Coronary artery (tissue), 2 donors: Measurements from ENCODE around the gene UBE2QL1.
A peak's percentile ranks its signal among the peaks of the same experiment; 100 is the strongest.

ENCODE experiments used
- DNase-seq: peaks from one replicate; pipeline ENCODE4 v3.0.0-alpha.2; 2017; ENCODE audit warnings: low spot score
- H3K27ac ChIP-seq, 2 donors: fragments of 200-600 bp; sonication (generic); one replicate each; pipeline ENCODE4 v1.5.1; 2016 to 2019
- H3K4me3 ChIP-seq: fragments of 200-600 bp; sonication (generic); 2 replicates; pipeline ENCODE4 v1.5.1; 2016; ENCODE audit warnings: mild to moderate bottlenecking, moderate library complexity
- CTCF ChIP-seq: fragments of 200-600 bp; sonication (generic); IDR thresholded peaks from one replicate; pipeline ENCODE4 v1.5.1; 2019; ENCODE audit warnings: antibody characterized with exemption

UBE2QL1 gene

GRCh38 chr5:6448141-6448491 is 543 bp upstream of the UBE2QL1 start:
- no peak for DNase-seq
- TF ChIP-seq CTCF, result no peak
- Histone ChIP-seq H3K27ac (no peak overlapping the region), H3K4me3 (no peak overlapping the region)

GRCh38 chr5:6449465-6450158 is 953 bp downstream of the UBE2QL1 start:
- TF ChIP-seq CTCF, result no peak
- peak; percentile 31 for DNase-seq
- Histone ChIP-seq H3K27ac (no peak overlapping the region), H3K4me3 (peak overlapping the region; percentile 71)

- H3K27ac ChIP-seq, result no peak overlapping the region
- DNase-seq, result no peak
- no peak for TF ChIP-seq CTCF
- H3K4me3 ChIP-seq, result no peak overlapping the region
These were observed 1.7 kb downstream of the UBE2QL1 start for GRCh38 chr5:6450319-6450833.

- Histone ChIP-seq H3K27ac (no peak overlapping the region), H3K4me3 (no peak overlapping the region)
- DNase-seq, result peak; percentile 45
- no peak for TF ChIP-seq CTCF
These were observed 4.2 kb downstream of the UBE2QL1 start for GRCh38 chr5:6452622-6453504.

GRCh38 chr5:6453937-6454560 is 5.4 kb downstream of the UBE2QL1 start:
- H3K27ac ChIP-seq, result no peak overlapping the region
- TF ChIP-seq CTCF, result no peak
- peak; percentile 47 for DNase-seq
- H3K4me3 ChIP-seq, result no peak overlapping the region

GRCh38 chr5:6454628-6455053 is 6.0 kb downstream of the UBE2QL1 start:
- H3K4me3 ChIP-seq, result no peak overlapping the region
- peak; percentile 28 for DNase-seq
- H3K27ac ChIP-seq, result no peak overlapping the region
- no peak for TF ChIP-seq CTCF
